HCT116 (cell line): ENCODE results near the gene ENPP6.

Source experiments
- EZH2phosphoT487 ChIP-seq: fragments of 200-600 bp; IDR thresholded peaks from 2 replicates; pipeline ENCODE4 v1.6.1; 2018; ENCODE audit warnings: antibody characterized with exemption, borderline replicate concordance
- POLR2A ChIP-seq: IDR thresholded peaks from 2 replicates; pipeline ENCODE4 v1.7.0; 2011; ENCODE audit warnings: borderline replicate concordance; ENCODE audit not compliant: insufficient read depth, insufficient read length; ENCODE audit errors: extremely low read depth
- POLR2AphosphoS5 ChIP-seq: IDR thresholded peaks from 2 replicates; pipeline ENCODE4 v1.6.1; 2011; ENCODE audit warnings: mild to moderate bottlenecking, low read depth, low read length, moderate library complexity
- SP1 ChIP-seq: IDR thresholded peaks from 2 replicates; pipeline ENCODE4 v1.6.1; 2012; ENCODE audit warnings: low read depth
- TF ChIP-seq, protein P1 (sequence below): IDR thresholded peaks from 2 replicates; pipeline ENCODE4 v1.6.1; 2011; ENCODE audit warnings: mild to moderate bottlenecking, low read length, moderate library complexity; ENCODE audit not compliant: insufficient replicate concordance; ENCODE audit errors: extremely low read depth
- TF ChIP-seq, protein P2 (sequence below), 3 experiments: fragments of 200-600 bp in 1 of 3; sonication (generic) in 1 of 3; IDR thresholded peaks in 2 of 3; conservative IDR thresholded peaks in 1 of 3; 2 replicates each; pipeline ENCODE4 v1.5.1; 2012 to 2017; ENCODE audit warnings: low read depth in 2 of 3, low read length in 2 of 3, antibody characterized with exemption in 1 of 3, borderline replicate concordance in 1 of 3, control low read depth in 1 of 3, mild to moderate bottlenecking in 1 of 3, mixed read lengths in 1 of 3, mixed run types in 1 of 3, moderate library complexity in 1 of 3; ENCODE audit not compliant: insufficient read depth in 1 of 3

DNA sequence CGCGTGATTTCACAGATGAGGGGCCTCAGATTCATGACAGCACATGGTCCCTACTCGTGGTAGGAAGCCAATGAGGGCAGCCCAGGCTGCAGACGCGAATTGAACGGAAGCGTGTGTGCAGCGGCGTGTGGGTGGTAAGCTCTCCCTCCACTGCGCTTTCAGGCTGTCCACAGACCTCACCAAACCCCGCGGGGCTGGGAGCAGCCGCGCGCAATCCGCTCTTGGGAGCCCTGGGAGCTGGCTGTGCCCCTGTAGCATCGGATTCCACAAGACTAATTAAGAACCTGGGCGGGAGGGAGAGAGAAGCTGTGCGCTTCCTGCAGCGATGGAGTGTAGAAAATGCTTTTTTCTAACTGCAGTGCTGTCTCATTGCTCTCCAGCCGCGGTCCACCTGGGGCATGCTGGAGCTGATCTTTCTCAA, 177.7 kb downstream of the ENPP6 start:
- TF ChIP-seq EZH2phosphoT487 (no peak), SP1 (no peak), POLR2AphosphoS5 (no peak), POLR2A (no peak)
- TF ChIP-seq, protein P1, sequence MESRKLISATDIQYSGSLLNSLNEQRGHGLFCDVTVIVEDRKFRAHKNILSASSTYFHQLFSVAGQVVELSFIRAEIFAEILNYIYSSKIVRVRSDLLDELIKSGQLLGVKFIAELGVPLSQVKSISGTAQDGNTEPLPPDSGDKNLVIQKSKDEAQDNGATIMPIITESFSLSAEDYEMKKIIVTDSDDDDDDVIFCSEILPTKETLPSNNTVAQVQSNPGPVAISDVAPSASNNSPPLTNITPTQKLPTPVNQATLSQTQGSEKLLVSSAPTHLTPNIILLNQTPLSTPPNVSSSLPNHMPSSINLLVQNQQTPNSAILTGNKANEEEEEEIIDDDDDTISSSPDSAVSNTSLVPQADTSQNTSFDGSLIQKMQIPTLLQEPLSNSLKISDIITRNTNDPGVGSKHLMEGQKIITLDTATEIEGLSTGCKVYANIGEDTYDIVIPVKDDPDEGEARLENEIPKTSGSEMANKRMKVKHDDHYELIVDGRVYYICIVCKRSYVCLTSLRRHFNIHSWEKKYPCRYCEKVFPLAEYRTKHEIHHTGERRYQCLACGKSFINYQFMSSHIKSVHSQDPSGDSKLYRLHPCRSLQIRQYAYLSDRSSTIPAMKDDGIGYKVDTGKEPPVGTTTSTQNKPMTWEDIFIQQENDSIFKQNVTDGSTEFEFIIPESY: no peak
- TF ChIP-seq, protein P2, sequence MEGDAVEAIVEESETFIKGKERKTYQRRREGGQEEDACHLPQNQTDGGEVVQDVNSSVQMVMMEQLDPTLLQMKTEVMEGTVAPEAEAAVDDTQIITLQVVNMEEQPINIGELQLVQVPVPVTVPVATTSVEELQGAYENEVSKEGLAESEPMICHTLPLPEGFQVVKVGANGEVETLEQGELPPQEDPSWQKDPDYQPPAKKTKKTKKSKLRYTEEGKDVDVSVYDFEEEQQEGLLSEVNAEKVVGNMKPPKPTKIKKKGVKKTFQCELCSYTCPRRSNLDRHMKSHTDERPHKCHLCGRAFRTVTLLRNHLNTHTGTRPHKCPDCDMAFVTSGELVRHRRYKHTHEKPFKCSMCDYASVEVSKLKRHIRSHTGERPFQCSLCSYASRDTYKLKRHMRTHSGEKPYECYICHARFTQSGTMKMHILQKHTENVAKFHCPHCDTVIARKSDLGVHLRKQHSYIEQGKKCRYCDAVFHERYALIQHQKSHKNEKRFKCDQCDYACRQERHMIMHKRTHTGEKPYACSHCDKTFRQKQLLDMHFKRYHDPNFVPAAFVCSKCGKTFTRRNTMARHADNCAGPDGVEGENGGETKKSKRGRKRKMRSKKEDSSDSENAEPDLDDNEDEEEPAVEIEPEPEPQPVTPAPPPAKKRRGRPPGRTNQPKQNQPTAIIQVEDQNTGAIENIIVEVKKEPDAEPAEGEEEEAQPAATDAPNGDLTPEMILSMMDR (IDR thresholded peaks at IDR 0.05 in 2 of 3, conservative IDR thresholded peaks at IDR 0.05 in 1 of 3; ENCODE audit: borderline replicate concordance in 1 of 3, insufficient read depth in 1 of 3, low read depth in 2 of 3, low read length in 2 of 3): no peak
